SW480 (cell line): ENCODE data around the gene KRT76.
"Not testable (repeated sequence)": the region's sequence is repeated elsewhere in the genome, so short reads cannot be mapped to it uniquely, and the experiment has no call there.

Experiments used
- DNase-seq: peaks from one replicate; pipeline ENCODE4 v3.0.0-alpha.2; 2016; ENCODE audit warnings: low spot score

Gene KRT76

DNA sequence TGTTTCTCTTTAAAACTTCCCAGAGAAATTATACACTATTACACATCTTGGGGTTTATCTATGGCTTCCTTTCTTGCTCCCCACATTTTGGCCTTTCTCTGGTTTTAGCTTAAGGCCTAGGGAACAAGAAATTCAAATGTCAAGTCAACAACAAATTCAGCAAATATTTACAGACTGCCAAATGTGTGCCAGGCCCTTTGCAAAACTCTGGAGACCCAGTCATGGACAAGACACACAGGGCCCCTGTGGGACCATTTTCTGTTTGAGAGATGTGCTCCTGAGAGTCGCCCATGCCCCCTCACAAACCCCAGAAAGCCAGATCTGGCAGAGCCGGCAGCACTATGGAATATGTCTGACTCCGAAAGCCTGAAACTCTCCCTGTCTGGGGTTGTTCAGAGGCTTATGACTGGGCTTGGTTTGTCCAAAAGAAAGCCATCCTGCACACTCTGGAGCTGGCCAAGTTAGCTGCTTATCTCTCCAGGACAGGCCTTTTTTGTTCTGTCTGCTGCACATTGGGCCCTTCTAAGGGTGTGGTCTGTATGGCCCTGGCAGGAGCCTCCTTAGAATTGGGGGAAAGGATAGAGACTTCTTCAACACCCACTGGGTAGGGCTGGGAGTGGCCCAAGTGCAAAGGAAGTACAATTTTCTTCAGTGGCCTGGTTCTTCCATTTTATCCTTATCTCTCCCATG is 19.8 kb upstream of the KRT76 start:
- no peak for DNase-seq

DNA sequence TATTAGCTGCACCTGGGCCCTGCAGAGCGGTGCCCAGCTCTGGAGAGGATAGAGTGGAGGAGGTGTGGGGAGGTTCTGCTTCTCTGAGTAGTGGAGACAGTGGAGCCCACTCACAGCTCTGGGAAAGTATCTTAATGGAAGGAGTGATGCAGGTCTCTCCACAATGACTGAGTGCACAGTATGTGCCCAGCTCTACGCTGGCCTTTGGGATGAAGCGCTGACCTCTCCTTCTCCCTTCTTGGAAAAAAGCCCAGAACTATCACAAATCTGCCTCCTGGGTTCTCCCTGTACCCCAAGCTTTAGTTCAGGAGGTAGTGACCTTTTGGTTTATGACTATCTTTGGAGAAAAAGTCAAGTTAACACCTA is 19.3 kb upstream of the KRT76 start:
- DNase-seq, result no peak

DNA sequence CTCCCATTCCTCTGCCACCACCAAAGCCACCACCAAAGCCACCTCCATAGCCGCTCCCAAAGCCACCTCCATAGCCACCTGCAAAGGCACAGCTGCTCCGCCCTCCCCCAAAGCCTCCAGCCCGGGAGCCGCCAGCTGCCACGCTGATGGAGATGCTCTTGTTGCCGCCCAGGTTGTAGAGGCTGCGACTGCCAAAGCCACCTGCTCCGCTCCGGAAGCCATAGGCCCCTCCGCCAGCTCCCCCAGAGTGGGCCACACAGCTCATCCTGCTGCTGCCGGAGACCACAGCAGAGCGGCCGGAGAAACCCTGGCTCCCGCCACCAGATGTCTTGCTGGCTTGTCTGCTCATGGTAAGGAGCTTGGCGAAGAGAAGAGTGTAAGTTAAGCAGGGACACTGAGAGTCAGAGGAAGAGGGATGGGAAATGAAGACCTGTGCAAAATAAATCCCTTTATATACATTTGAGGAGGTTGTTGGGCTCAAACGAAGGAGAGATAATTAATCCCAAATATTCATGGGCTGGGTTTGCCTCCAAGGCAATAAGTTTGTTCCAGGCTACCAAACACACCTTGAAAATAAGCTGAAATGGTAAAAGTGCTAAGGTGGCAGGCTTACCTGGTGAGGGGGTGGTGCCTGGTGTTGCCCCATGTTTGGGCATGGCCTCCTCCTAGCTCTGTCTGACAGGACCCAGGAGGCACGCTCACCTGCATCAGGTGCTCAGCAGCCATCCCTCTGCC is 18.7 kb upstream of the KRT76 start, which contains the start of gene KRT3:
Gene KRT3, minus strand, starts transcription at position 424 of the 735 bp plus-strand sequence. Its CDS starts 75 bp downstream, at position 349.
- DNase-seq, result no peak

DNA sequence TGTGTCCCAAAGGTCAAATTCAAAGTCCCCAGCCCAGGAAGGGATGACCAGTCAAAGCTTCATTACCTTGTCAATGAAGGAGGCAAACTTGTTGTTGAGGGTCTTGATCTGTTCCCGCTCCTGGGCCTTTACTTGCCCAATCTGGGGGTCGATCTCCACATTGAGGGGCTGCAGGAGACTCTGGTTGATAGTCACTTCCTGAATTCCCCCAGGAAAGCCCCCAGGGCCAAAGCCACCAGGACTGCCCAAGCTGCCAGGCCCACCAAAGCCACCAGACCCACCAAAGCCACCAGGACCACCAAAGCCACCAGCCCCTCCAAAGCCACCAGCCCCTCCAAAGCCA is 18.2 kb upstream of the KRT76 start:
- DNase-seq, result not testable (repeated sequence)

GRCh38 chr12:52794479-52795331 is 17.6 kb upstream of the KRT76 start:
- DNase-seq, result peak; percentile 80

- no peak for DNase-seq
Observed at GRCh38 chr12:52792185-52793029, 15.3 kb upstream of the KRT76 start.

DNA sequence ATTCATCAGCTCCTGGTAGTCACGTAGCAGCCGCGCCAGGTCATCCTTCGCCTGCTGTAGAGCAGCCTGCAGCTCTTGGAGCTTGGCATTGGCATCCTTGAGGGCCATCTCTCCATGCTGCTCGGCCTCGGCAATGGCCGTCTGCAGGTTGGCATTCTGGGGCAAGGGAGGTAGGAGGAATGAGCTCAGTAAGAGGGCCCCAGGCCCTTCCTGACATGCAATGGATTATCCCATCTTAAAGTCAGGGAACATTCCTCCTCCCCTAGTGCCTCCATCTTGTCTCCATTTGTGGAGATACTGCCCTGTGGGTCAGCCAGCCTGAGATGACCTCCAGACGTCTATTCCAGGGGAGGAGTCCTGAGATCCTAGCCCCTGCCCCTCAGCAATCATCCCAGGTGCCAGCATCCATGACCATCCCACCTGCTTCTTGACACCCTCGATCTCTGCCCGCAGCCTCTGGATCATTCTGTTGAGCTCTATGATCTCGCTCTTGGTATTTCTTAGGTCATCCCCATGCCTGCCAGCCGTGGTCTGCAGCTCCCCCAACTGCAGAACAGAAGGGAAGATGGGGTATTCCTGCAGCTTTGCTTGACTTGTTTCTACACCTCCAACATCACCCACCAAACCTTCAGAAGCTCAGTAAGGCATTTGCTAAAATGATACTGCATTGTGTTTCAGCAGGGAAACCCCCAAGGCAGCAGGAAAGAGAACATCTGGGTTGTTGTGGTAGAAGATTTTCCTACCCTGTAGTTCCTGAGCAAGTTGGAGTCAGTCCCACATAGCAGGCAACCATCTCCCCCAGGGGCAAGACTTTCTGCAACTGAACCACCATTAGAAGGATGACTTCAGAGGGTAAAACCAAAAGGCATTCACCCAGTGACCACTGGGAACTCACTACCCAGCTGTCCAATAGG is 14.4 kb upstream of the KRT76 start:
- DNase-seq, result no peak

DNA sequence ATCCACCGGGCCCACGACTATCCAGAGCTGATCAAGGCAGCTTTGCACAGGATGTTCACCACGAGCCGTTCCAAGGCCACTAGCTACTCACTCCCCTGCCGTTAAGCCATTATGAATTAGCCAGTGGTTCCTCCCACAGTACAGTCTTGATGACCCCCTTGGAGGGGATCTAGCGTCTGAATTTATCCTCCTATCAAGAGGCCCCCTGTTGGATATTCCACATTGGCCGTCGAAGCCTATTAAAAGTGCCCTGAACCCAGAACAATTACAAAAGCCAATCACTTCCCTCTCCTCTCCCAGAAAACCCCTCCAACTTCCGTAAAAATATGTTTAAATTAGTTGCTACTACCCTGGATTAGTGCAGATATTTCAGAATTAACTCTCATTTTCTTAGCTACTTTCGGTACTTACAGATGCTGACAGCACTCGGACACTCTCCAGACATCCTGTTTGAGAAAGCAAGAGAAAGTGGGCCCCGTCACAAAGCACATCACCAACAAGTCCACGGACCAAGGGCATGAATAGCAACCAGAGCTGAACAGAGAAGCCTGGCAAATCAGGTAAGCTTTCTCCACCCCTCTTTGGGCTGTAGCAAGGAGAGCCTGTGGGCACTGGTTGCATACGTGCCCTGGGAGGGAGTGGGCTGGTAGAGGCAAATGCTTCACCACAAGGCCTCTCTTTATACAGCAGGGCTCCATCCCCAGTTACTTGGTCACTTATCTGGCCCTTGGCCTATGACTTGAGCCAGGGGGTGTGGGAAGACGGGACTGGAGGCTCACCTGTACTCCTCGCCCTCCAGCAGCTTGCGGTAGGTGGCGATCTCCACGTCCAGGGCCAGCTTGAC is 13.5 kb upstream of the KRT76 start:
- no peak for DNase-seq

DNA sequence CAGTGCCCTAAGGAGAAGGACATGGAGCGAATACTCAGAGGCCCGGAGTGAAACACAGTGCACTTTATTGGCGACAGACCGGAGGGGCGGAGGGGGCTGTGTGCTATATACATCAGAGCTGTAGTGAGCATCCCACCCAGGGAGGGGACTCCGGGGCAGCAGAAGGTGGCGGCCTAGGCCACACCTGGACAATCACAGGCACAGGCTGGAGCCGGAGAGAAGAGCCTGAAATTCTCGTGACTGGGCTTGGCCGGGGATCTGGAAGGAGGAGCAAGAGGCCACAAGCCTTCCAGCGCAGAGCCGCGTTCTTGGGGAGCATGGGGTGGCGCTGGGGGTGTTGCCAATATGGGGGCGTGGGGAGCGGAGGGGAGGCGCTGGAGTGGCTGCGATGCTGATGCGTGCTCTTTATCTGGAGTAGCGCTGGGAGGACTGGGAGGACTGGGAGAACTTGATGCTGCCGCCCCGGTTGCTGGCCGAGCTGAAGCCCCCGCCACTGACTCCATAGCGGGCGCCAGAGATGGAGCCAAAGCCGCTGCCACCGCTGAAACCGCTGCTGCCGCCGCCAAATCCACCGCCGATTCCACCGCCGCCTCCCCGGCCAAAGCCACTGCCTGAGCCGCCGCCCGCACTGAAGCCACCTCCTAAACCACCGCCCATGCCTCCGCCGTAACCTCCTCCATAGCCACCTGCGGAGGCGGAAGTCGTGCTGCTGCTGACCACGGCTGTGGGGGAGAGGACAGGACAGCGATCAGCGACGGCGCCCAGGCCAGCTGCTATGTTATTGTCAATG is 12.7 kb upstream of the KRT76 start:
- peak; percentile 55 for DNase-seq

DNA sequence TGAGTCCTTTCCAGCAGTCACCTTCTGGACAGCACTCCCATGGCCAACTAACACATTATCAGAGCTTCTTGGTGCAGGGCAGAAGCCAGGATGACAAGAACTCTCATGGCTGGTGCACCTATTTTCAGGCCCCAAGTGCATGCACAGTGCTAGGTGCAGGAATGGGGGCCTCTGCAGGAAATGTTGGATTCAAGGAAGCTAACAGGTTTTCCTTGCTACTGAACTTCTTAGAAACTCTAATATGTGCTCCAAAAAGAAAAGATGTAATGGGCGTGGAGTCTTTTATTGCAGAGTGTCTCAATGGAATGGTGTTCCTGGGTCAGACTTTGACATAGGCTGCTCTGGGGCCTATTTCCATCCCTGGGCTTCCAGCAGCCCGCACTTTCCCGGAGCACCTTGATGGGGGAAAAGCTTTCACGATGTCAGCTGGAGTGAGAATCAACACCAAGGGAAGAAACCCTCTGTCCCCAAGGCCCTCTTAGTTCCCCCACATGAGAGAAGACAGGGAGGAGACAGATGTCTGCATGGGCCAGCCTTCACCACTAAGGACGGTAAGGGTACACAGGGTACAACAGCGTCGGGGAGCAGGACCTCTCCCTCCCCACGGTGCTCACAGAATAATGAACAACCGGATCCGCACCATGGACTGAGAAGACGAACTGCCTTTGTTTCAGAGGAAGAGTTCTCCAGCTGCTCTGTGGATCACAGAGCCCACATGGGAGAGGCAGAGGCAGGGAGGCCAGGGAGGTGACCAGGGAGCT is 11.9 kb upstream of the KRT76 start:
- DNase-seq, result no peak

DNA sequence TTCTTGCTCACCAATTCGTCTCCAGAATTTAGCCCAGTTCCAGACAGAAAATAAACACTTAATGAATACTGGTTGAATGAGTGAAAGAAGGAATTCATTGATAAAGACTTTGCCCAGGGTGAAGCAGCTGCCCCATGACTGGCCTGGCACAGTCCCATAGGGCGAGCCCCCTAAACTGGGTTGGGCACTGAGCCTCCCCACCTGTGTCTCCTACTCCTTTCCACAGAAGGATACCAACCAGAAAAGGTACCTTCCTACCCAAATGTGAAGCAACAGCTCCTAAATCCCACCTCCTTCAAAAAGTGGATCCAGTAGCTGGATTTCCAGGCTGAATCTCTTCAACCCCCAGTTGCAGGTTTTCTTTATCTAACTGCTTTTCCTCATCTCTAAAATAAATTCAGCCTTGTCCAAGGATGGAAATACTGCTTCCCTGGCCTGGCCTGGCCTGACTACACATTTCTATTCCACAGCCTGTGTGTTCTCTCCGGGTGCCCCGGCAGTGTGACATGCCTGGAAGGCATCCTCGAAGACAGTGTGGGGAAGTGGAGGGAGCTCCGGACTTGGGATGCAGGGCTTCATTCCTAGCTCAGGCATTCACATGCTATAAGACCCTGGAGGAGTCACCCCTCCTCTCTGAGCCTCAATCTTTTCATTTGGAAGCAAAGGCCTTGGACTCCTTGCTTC is 11.2 kb upstream of the KRT76 start:
- no peak for DNase-seq

GRCh38 chr12:52787324-52788191 is 10.4 kb upstream of the KRT76 start:
- no peak for DNase-seq

DNA sequence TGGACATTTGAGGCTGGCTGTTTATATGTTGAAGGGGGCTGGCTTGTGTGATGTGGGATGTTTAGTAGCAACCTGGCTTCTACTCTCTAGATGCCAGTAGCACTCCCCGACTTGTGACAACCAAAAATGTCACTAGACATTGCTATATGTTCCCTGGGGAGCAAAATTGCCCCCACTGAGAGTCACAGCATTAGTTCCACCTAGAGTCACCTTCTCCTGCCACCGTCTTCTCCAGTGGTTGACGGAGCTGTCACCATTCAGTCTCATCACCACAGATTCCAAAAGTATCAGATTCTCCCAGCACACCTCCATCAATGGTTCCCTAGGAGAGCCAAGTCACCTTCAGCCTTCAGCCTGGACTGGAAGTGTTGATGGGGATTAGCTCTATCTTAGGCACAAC is 7.8 kb upstream of the KRT76 start:
- DNase-seq, result no peak

- no peak for DNase-seq
Observed at GRCh38 chr12:52783563-52784316, 6.6 kb upstream of the KRT76 start.

GRCh38 chr12:52782502-52782901 is 5.4 kb upstream of the KRT76 start:
- DNase-seq, result no peak
